Endothelial cell of umbilical vein (primary cell): ENCODE data around the gene MYH15. TPM values are rescaled to one million over a fixed set of nuclear protein-coding genes. Genes with fewer than 3 reads are reported as not detected.

Experiments used
- BruUV-seq: library from RNA; stranded (reverse); fragments of 400-500 nt; replicated peaks from 2 replicates; lab custom pipeline; 2021; lab: Mats Ljungman, UMichigan
- CTCF ChIA-PET: fragments of 300-600, 350-600 bp; sonication (Branson Sonifier 250); formaldehyde crosslinking; loops from one replicate; lab custom pipeline; 2021; ENCODE audit warnings: antibody characterized with exemption, inconsistent platforms; lab: Charles Lee
- POLR2A ChIA-PET: fragments of 300-600, 350-600 bp; sonication (Branson Sonifier 250); formaldehyde crosslinking; loops from one replicate; lab custom pipeline; 2021; ENCODE audit warnings: antibody characterized with exemption, inconsistent platforms; lab: Charles Lee
- DNase-seq: peaks from one replicate; pipeline ENCODE4 v3.0.0-alpha.2; 2011; ENCODE audit warnings: low read depth, low spot score
- FAIRE-seq: peaks from 2 replicates; lab custom pipeline; 2011; peaks lifted over from hg19 to GRCh38; lab: Jason Lieb, UNC
- H2AFZ ChIP-seq: 2 replicates; pipeline ENCODE4 v1.6.0; 2012; ENCODE audit warnings: low read depth, low read length, control low read depth, inconsistent platforms
- H3K27ac ChIP-seq: 2 replicates; pipeline ENCODE4 v1.5.1; 2011; ENCODE audit warnings: low read depth, mild to moderate bottlenecking, control low read depth, low read length, moderate library complexity; ENCODE audit not compliant: insufficient read depth
- H3K27me3 ChIP-seq, 2 experiments: 2 replicates each; pipeline versions ENCODE4 v1.6.0 to v1.6.1; 2011; ENCODE audit warnings: low read length in 2 of 2, mixed read lengths in 1 of 2; ENCODE audit not compliant: control insufficient read depth in 2 of 2, insufficient read depth in 2 of 2
- H3K36me3 ChIP-seq, 2 experiments: 2 replicates in 1 of 2; 3 replicates in 1 of 2; pipeline ENCODE4 v1.5.1; 2011; ENCODE audit warnings: low read length in 2 of 2, mild to moderate bottlenecking in 1 of 2, moderate library complexity in 1 of 2; ENCODE audit not compliant: control insufficient read depth in 2 of 2, insufficient read depth in 2 of 2; ENCODE audit errors: extremely low read depth in 1 of 2
- H3K4me1 ChIP-seq: 3 replicates; pipeline ENCODE4 v1.5.1; 2011; ENCODE audit warnings: mild to moderate bottlenecking, low read length; ENCODE audit not compliant: control insufficient read depth, insufficient read depth; ENCODE audit errors: extremely low read depth
- H3K4me2 ChIP-seq: 2 replicates; pipeline ENCODE4 v1.6.1; 2011; ENCODE audit warnings: low read length, control low read depth, mixed read lengths; ENCODE audit not compliant: insufficient read depth
- H3K4me3 ChIP-seq, 3 experiments: fragments of 200-600 bp in 1 of 3; sonication (generic), shearing (Covaris generic) in 1 of 3; replicated peaks in 1 of 3; 2 replicates each; pipeline ENCODE4 v1.5.1; 2011 to 2016; ENCODE audit warnings: control low read depth in 3 of 3, low read length in 3 of 3, mild to moderate bottlenecking in 2 of 3, inconsistent platforms in 1 of 3, low read depth in 1 of 3, moderate library complexity in 1 of 3; ENCODE audit not compliant: insufficient read depth in 1 of 3
- H3K79me2 ChIP-seq: 2 replicates; pipeline ENCODE4 v1.6.0; 2012; ENCODE audit warnings: low read length, inconsistent platforms; ENCODE audit not compliant: control insufficient read depth, insufficient read depth
- H3K9ac ChIP-seq: replicated peaks from 2 replicates; pipeline ENCODE3; 2011; ENCODE audit warnings: low read length, control low read depth; ENCODE audit not compliant: insufficient read depth; ENCODE audit errors: extremely low read depth
- H3K9me1 ChIP-seq: replicated peaks from 3 replicates; pipeline ENCODE4 v1.6.0; 2011; ENCODE audit warnings: mild to moderate bottlenecking, low read length; ENCODE audit not compliant: control insufficient read depth, insufficient read depth; ENCODE audit errors: extremely low read depth
- H3K9me3 ChIP-seq: replicated peaks from 2 replicates; pipeline ENCODE4 v1.5.1; 2012; ENCODE audit warnings: low read length, inconsistent platforms; ENCODE audit not compliant: control insufficient read depth, insufficient read depth
- H4K20me1 ChIP-seq: replicated peaks from 2 replicates; pipeline ENCODE3; 2011; ENCODE audit warnings: mild to moderate bottlenecking, low read length; ENCODE audit not compliant: control insufficient read depth, insufficient read depth; ENCODE audit errors: extremely low read depth
- EZH2 ChIP-seq: IDR thresholded peaks from 2 replicates; pipeline ENCODE4 v1.6.1; 2012; ENCODE audit warnings: borderline replicate concordance, low read depth, mild to moderate bottlenecking, moderate library complexity, low read length, inconsistent platforms; ENCODE audit not compliant: severe bottlenecking
- FOS ChIP-seq: IDR thresholded peaks from 2 replicates; pipeline ENCODE4 v1.6.1; 2011; ENCODE audit warnings: mild to moderate bottlenecking, low read length, moderate library complexity, borderline replicate concordance; ENCODE audit not compliant: insufficient read depth
- GATA2 ChIP-seq: IDR thresholded peaks from 2 replicates; pipeline ENCODE4 v1.7.0; 2011; ENCODE audit warnings: low read depth, mild to moderate bottlenecking, moderate library complexity, mixed read lengths, low read length; ENCODE audit not compliant: insufficient read length, insufficient read depth
- JUN ChIP-seq: IDR thresholded peaks from 2 replicates; pipeline ENCODE4 v1.6.1; 2011; ENCODE audit warnings: borderline replicate concordance, low read depth; ENCODE audit not compliant: insufficient read length, insufficient read depth
- MYC ChIP-seq: IDR thresholded peaks from one replicate; pipeline ENCODE4 v1.6.1; 2011; ENCODE audit warnings: mild to moderate bottlenecking, low read depth, low read length
- POLR2A ChIP-seq: IDR thresholded peaks from 2 replicates; pipeline ENCODE4 v1.6.1; 2012; ENCODE audit warnings: low read depth, mild to moderate bottlenecking, control low read depth, low read length
- POLR2AphosphoS5 ChIP-seq: IDR thresholded peaks from 2 replicates; pipeline ENCODE4 v1.6.1; 2012; ENCODE audit warnings: low read depth, mild to moderate bottlenecking, control low read depth, low read length, moderate library complexity; ENCODE audit not compliant: insufficient read depth
- dilution Hi-C: fragments of 300-500 bp; cut with MboI; formaldehyde crosslinking; loops from one replicate; pipeline ENCODE4 v1.15.0; 2019; ENCODE audit warnings: low sequenced_read_pairs; ENCODE audit not compliant: extremely low pct_ligation_motif_present
- intact Hi-C: fragments of 100-400 bp; cut with micrococcal nuclease; formaldehyde crosslinking; loops from one replicate; pipeline ENCODE4 v1.10.0; 2022
- polyA plus RNA-seq, 4 experiments: library from polyadenylated mRNA; depleted of rRNA in 3 of 4; stranded (reverse) in 3 of 4; unstranded in 1 of 4; fragments of >200 nt; gene quantifications; 2 replicates each; pipeline versions ENCODE4 v1.2.1 to v1.2.3, GENCODE V29; 2011 to 2012; ENCODE audit warnings: missing spikeins in 1 of 4
- total RNA-seq: library from RNA; stranded (reverse); gene quantifications from 2 replicates; pipeline ENCODE4 v1.2.3, GENCODE V29; 2021
- TF ChIP-seq, protein P1 (sequence below): IDR thresholded peaks from 2 replicates; pipeline ENCODE4 v1.6.1; 2011; ENCODE audit not compliant: insufficient read depth, insufficient read length
- TF ChIP-seq, protein P2 (sequence below), 2 donors: IDR thresholded peaks; 1 replicate in 1 of 2; 2 replicates in 1 of 2; pipeline ENCODE4 v1.5.1; 2011; ENCODE audit warnings: low read length in 2 of 2, mild to moderate bottlenecking in 2 of 2, moderate library complexity in 2 of 2, control low read depth in 1 of 2, inconsistent platforms in 1 of 2, low read depth in 1 of 2; ENCODE audit not compliant: insufficient read depth in 1 of 2; ENCODE audit errors: extremely low read depth in 1 of 2

Gene MYH15
- total and polyA plus RNA-seq, 2 donors (not counting 3 experiments of a cell fraction or from before 2014, with no cell fraction given), result 0.27 TPM; not detected in 1

DNA sequence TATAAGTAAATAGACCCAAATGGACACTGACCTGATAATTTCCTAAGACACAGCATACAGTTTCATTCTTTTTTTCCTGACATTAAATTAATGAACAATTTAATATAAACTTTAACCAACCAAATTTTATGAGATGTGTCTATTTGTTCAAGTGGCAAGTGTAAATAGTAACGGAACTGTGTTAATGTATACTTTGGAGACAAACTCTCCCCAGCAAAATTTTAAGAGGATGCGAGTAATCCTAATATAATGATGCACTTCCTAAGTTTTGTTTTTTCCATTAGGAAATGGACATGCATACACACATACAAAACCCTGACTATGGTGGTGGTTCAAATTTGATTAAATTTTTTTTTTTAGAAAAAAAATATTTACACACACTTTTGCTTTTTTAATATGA, 38.5 kb upstream of the MYH15 start:
- Histone ChIP-seq H3K27ac (peak overlapping the region; percentile 32), H3K9ac (no peak overlapping the region), H3K4me2 (peak overlapping the region; percentile 12), H2AFZ (no peak overlapping the region), H3K9me3 (no peaks in the 10 kb centered on the region), H3K4me3 (no peak overlapping the region), H3K4me1 (peaks cover 12% of the 10 kb centered on the region), H3K36me3 (peaks cover 0 to 3% of the 10 kb centered on the region in 2 experiments), H3K27me3 (no peaks in the 10 kb centered on the region), H3K79me2 (no peaks in the 10 kb centered on the region), H3K9me1 (no peaks in the 10 kb centered on the region), H4K20me1 (no peaks in the 10 kb centered on the region)
- intact Hi-C loops (no loop called here), dilution Hi-C loops (no loop called here)
- DNase-seq, result no peak
- TF ChIP-seq EZH2, result no peak
- no peak for TF ChIP-seq POLR2A
- TF ChIP-seq, protein P1, sequence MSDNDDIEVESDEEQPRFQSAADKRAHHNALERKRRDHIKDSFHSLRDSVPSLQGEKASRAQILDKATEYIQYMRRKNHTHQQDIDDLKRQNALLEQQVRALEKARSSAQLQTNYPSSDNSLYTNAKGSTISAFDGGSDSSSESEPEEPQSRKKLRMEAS, result no peak
- TF ChIP-seq, protein P2, sequence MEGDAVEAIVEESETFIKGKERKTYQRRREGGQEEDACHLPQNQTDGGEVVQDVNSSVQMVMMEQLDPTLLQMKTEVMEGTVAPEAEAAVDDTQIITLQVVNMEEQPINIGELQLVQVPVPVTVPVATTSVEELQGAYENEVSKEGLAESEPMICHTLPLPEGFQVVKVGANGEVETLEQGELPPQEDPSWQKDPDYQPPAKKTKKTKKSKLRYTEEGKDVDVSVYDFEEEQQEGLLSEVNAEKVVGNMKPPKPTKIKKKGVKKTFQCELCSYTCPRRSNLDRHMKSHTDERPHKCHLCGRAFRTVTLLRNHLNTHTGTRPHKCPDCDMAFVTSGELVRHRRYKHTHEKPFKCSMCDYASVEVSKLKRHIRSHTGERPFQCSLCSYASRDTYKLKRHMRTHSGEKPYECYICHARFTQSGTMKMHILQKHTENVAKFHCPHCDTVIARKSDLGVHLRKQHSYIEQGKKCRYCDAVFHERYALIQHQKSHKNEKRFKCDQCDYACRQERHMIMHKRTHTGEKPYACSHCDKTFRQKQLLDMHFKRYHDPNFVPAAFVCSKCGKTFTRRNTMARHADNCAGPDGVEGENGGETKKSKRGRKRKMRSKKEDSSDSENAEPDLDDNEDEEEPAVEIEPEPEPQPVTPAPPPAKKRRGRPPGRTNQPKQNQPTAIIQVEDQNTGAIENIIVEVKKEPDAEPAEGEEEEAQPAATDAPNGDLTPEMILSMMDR (IDR thresholded peaks at IDR 0.05; ENCODE audit: extremely low read depth in 1 of 2, insufficient read depth in 1 of 2, low read depth in 1 of 2, low read length in 2 of 2), result no peak
- no peak for TF ChIP-seq POLR2AphosphoS5
- TF ChIP-seq JUN, result no peak
- no peak for TF ChIP-seq MYC
- no peak for TF ChIP-seq GATA2
- TF ChIP-seq FOS, result no peak
- BruUV-seq, result no TSS peak
- ChIA-PET CTCF (no interaction called here), POLR2A (no interaction called here)
- FAIRE-seq, result no peak
